NCI-H2227 treated with DMSO at 0.1 percent for 48 hours (cell line): ENCODE results near the gene NSL1.
A peak's percentile ranks its signal among the peaks of the same experiment; 100 is the strongest.
"Not testable (repeated sequence)": the region's sequence is repeated elsewhere in the genome, so short reads cannot be mapped to it uniquely, and the experiment has no call there.

ENCODE experiments used
- DNase-seq: peaks from one replicate; lab custom pipeline; 2025; lab: John Stamatoyannopoulos, UW

NSL1 gene

GRCh38 chr1:212782422-212783154 lies 9.0 kb downstream of the NSL1 start:
- peak; percentile 15 for DNase-seq

- no peak for DNase-seq
Observed at GRCh38 chr1:212781225-212781624, 10.4 kb downstream of the NSL1 start.

GRCh38 chr1:212780759-212781158 lies 10.8 kb downstream of the NSL1 start:
- no peak for DNase-seq

GRCh38 chr1:212779086-212779485 lies 12.5 kb downstream of the NSL1 start:
- DNase-seq, result not testable (repeated sequence)

GRCh38 chr1:212777151-212777550 lies 14.4 kb downstream of the NSL1 start:
- DNase-seq, result no peak

- DNase-seq, result no peak
Observed at GRCh38 chr1:212775241-212775640, 16.3 kb downstream of the NSL1 start.

- no peak for DNase-seq
Observed at GRCh38 chr1:212774584-212774983, 17.0 kb downstream of the NSL1 start.

GRCh38 chr1:212773011-212773410 lies 18.6 kb downstream of the NSL1 start:
- no peak for DNase-seq

- no peak for DNase-seq
Observed at GRCh38 chr1:212771341-212771740, 20.2 kb downstream of the NSL1 start.

GRCh38 chr1:212769459-212770167 lies 22.0 kb downstream of the NSL1 start:
- no peak for DNase-seq

- not testable (repeated sequence) for DNase-seq
Observed at GRCh38 chr1:212766825-212767224, 24.8 kb downstream of the NSL1 start.

GRCh38 chr1:212764718-212765281 lies 26.8 kb downstream of the NSL1 start:
- DNase-seq, result not testable (repeated sequence)

GRCh38 chr1:212762839-212763238 lies 28.7 kb downstream of the NSL1 start:
- no peak for DNase-seq

- no peak for DNase-seq
Observed at GRCh38 chr1:212762234-212762633, 29.3 kb downstream of the NSL1 start.

- DNase-seq, result no peak
Observed at GRCh38 chr1:212760126-212760823, 31.3 kb downstream of the NSL1 start.

- DNase-seq, result no peak
Observed at GRCh38 chr1:212759683-212760082, 31.9 kb downstream of the NSL1 start.

GRCh38 chr1:212754680-212755079 lies 36.9 kb downstream of the NSL1 start:
- DNase-seq, result no peak

- DNase-seq, result no peak
Observed at GRCh38 chr1:212754193-212754592, 37.4 kb downstream of the NSL1 start.

GRCh38 chr1:212753749-212754148 lies 37.8 kb downstream of the NSL1 start:
- DNase-seq, result no peak

GRCh38 chr1:212752934-212753497 lies 38.6 kb downstream of the NSL1 start:
- DNase-seq, result no peak

GRCh38 chr1:212752252-212752933 lies 39.2 kb downstream of the NSL1 start:
- DNase-seq, result no peak
